Activated CD4-positive, alpha-beta T cell treated with anti-CD3 and anti-CD28 coated beads for 36 hours (primary cell): ENCODE results near the gene UBE3D. TPM values are rescaled to one million over a fixed set of nuclear protein-coding genes. Genes with fewer than 3 reads are reported as not detected.
"Not testable (repeated sequence)": the region's sequence is repeated elsewhere in the genome, so short reads cannot be mapped to it uniquely, and the experiment has no call there.

Experiments
- ATAC-seq: fragments of 200-7000 bp; cut with Tn5 transposase; one replicate; pipeline ENCODE4 v1.10.0; 2021; ENCODE audit warnings: mild to moderate bottlenecking, moderate library complexity
- CTCF ChIA-PET: fragments of 350-600 bp; sonication (Branson Sonifier 250); formaldehyde crosslinking; loops from one replicate; lab custom pipeline; 2021; ENCODE audit warnings: antibody characterized with exemption; lab: Charles Lee
- POLR2A ChIA-PET: fragments of 350-600 bp; sonication (Branson Sonifier 250); formaldehyde crosslinking; loops from one replicate; lab custom pipeline; 2021; ENCODE audit warnings: antibody characterized with exemption, inconsistent platforms; lab: Charles Lee
- DNase-seq: peaks from one replicate; pipeline ENCODE4 v3.0.0-alpha.2; 2020
- H3K27ac Mint-ChIP-seq: one replicate; pipeline ENCODE4 v1.8.0; 2021; ENCODE audit warnings: mixed read lengths
- H3K27me3 Mint-ChIP-seq: one replicate; pipeline ENCODE4 v1.8.0; 2021; ENCODE audit warnings: mixed read lengths
- H3K36me3 Mint-ChIP-seq: one replicate; pipeline ENCODE4 v1.8.0; 2021; ENCODE audit warnings: low read depth, mixed read lengths
- H3K4me1 Mint-ChIP-seq: one replicate; pipeline ENCODE4 v1.8.0; 2021; ENCODE audit warnings: mixed read lengths
- H3K4me3 Mint-ChIP-seq: one replicate; pipeline ENCODE4 v1.8.0; 2021; ENCODE audit warnings: mild to moderate bottlenecking, moderate library complexity, mixed read lengths
- H3K9me3 Mint-ChIP-seq: one replicate; pipeline ENCODE4 v1.8.0; 2021; ENCODE audit warnings: low read depth, mixed read lengths
- intact Hi-C, 2 experiments: fragments of 100-400 bp; cut with DNase I in 1 of 2; cut with micrococcal nuclease in 1 of 2; formaldehyde crosslinking; loops; one replicate each; pipeline versions ENCODE4 v1.14.2 to v1.15.1; 2022 to 2024; cut with DNase I, micrococcal nuclease
- total RNA-seq, 2 experiments: library from RNA; stranded (reverse); gene quantifications; one replicate each; pipeline ENCODE4 v1.2.3, GENCODE V29; 2021

UBE3D gene
- total RNA-seq, 2 experiments from 2014 or later = 6.5 to 7.1 TPM

DNA sequence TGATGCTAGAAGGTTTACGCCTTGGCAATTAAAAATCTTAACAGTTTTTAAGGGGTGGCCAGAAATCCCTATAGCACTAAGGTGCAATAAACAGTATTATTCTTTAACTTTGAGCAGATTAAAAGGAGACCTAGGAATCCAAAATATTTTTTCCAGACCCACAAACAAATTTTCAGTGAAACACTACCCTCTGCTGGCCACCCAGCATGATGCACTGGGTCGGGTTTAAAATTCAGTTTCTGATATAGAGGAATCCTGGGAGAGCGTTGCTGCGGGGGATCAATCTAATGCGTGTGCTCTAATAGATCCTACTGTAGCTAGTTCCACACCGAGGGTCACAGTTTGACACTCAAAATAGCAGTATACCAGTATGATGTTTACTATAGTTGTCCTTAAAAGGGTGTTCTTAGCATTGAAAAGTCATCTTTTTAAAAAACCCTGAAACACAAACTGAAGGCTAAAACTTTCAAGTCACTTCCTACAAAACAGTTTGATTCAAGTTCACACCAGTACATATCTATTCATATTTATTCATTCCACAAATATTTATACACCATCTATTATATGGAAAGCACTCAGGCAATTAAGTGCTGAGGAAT, 10.2 kb downstream of the UBE3D start:
- no peaks in the 10 kb centered on the region for H3K27me3 Mint-ChIP-seq
- ChIA-PET CTCF (interaction anchor here (1.2 to 6.5 kb wide), 3 partner anchors 11 to 784 kb away, joined by 4 to 48 read pairs (median 15); partner anchors contain the start of genes DOP1A and UBE3D), POLR2A (no interaction called here)
- H3K36me3 Mint-ChIP-seq = peaks cover 16% of the 10 kb centered on the region
- no peak overlapping the region for H3K4me3 Mint-ChIP-seq
- ATAC-seq (peak; percentile 53), DNase-seq (peak; percentile 56)
- no peak overlapping the region for H3K27ac Mint-ChIP-seq
- no peaks in the 10 kb centered on the region for H3K9me3 Mint-ChIP-seq
- intact Hi-C loops = loop anchor here (1.0 to 10.0 kb wide), 2 partner anchors 691 to 785 kb away; partner anchors contain the start of gene TPBG (in 1 of the 2)
- peaks cover 2% of the 10 kb centered on the region for H3K4me1 Mint-ChIP-seq

- Mint-ChIP-seq H3K27me3 (no peaks in the 10 kb centered on the region), H3K27ac (no peak overlapping the region), H3K4me3 (no peak overlapping the region), H3K36me3 (peaks cover 14% of the 10 kb centered on the region), H3K9me3 (no peaks in the 10 kb centered on the region), H3K4me1 (peaks cover 2% of the 10 kb centered on the region)
- ATAC-seq = no peak
- intact Hi-C loops = loop anchor here in 1 of 2 experiments (10.0 kb wide), 1 partner anchor 689 kb away; the partner anchor contains the start of gene TPBG
- no peak for DNase-seq
- ChIA-PET CTCF (interaction anchor here (0.5 to 6.5 kb wide), 3 partner anchors 12 to 969 kb away, joined by 3 to 48 read pairs (median 15); partner anchors contain the start of genes DOP1A and UBE3D), POLR2A (no interaction called here)
Observed at GRCh38 chr6:83053678-83054077, 12.0 kb downstream of the UBE3D start.

DNA sequence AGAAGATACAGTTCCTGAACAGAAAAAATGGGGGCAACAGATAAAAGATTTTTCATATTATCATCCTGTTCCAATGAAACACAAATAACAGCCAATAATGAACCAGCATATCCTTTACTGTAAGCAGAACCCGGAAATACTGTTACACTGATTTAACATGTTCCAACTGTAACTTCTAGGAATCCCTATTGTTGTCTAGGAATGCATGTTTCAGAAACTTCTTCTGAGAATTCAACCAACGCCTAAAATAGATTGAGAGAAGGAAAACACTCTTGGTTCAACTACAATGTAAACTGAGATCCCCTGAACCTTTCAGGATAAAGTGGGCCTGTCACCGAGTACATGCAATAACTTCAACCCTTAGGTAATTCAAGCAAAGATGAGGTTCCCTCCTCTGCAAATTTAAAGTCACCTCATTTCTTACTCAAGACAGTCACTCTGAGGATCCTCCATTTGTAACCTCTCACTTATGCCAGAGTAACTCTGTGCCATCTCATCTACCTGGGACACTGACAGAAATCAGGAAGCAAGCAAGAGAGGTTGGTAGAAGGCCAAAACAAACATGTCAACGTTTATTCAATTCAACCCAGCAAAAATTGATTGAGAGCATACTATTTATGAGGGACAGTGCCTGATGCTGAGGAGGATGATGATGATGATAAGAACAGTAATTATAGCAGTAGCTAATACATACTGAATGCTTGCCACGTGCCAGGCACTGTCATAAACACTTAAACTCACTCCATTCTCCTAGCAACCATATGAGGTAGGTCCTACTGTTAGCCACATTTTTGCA, 14.1 kb downstream of the UBE3D start:
- Mint-ChIP-seq H3K4me1 (peaks cover 2% of the 10 kb centered on the region), H3K9me3 (no peaks in the 10 kb centered on the region), H3K4me3 (no peak overlapping the region), H3K27me3 (no peaks in the 10 kb centered on the region), H3K36me3 (peaks cover 9% of the 10 kb centered on the region), H3K27ac (peak overlapping the region; percentile 5)
- CTCF ChIA-PET = interaction anchor here (0.6 to 6.5 kb wide), 3 partner anchors 15 to 349 kb away, joined by 3 to 48 read pairs (median 4); partner anchors contain the start of genes DOP1A and UBE3D
- no peak for ATAC-seq
- POLR2A ChIA-PET = no interaction called here
- no peak for DNase-seq
- intact Hi-C loops = loop anchor here in 1 of 2 experiments (10.0 kb wide), 1 partner anchor 687 kb away; the partner anchor contains the start of gene TPBG

GRCh38 chr6:83047065-83047754, 18.4 kb downstream of the UBE3D start:
- intact Hi-C loops = loop anchor here in 1 of 2 experiments (10.0 kb wide), 1 partner anchor 302 kb away; no protein-coding TSS in a partner anchor
- no peak for DNase-seq
- ChIA-PET CTCF (interaction anchor here (0.7 to 1.9 kb wide), 4 partner anchors 11 to 777 kb away, joined by 3 to 6 read pairs (median 3); partner anchors contain the start of gene UBE3D), POLR2A (interaction anchor here (0.7 kb wide), 1 partner anchor 141 kb away, joined by 3 read pairs; no protein-coding TSS in a partner anchor)
- H3K9me3 Mint-ChIP-seq = no peaks in the 10 kb centered on the region
- no peak overlapping the region for H3K27ac Mint-ChIP-seq
- H3K4me1 Mint-ChIP-seq = no peaks in the 10 kb centered on the region
- no peak overlapping the region for H3K4me3 Mint-ChIP-seq
- peaks cover 2% of the 10 kb centered on the region for H3K36me3 Mint-ChIP-seq
- no peaks in the 10 kb centered on the region for H3K27me3 Mint-ChIP-seq
- no peak for ATAC-seq

DNA sequence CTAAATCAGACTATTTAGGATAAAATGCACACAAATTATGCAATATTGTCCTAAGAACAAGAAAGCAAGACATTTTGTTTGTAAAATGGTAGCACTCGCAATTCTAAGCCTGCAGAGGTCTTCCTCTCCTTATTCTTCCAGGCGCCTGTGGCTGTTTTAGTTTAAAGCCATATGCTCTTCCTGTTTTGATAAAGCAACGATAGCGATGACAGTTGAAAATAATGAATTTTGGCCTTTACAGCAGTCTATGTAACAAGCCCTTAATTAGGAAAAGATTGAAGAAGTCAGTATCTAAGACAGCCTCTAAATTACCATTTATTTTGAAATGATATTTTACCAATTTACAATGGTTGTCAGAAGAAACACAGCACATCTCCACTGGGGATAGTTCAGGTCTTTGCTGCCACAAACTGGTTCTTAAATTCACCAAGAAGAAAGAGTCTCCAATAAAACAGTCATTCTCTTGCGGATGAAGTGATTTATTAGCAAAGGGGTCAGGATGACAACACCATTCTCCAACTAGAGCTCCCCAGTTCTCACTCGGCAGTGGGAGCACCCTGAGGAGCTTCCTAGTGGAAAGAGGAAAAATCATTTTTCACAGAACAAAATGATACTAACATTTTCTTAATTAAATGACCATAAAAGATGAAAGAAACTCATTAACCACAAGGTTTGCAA, 21.4 kb downstream of the UBE3D start:
- ChIA-PET POLR2A (interaction anchor here (0.6 kb wide), 1 partner anchor 315 kb away, joined by 3 read pairs; no protein-coding TSS in a partner anchor), CTCF (no interaction called here)
- no peaks in the 10 kb centered on the region for H3K4me1 Mint-ChIP-seq
- H3K4me3 Mint-ChIP-seq = no peak overlapping the region
- intact Hi-C loops = loop anchor here in 1 of 2 experiments (10.0 kb wide), 1 partner anchor 299 kb away; no protein-coding TSS in a partner anchor
- no peaks in the 10 kb centered on the region for H3K9me3 Mint-ChIP-seq
- H3K27me3 Mint-ChIP-seq = no peaks in the 10 kb centered on the region
- H3K27ac Mint-ChIP-seq = no peak overlapping the region
- ATAC-seq = no peak
- DNase-seq = no peak
- peaks cover 2% of the 10 kb centered on the region for H3K36me3 Mint-ChIP-seq

DNA sequence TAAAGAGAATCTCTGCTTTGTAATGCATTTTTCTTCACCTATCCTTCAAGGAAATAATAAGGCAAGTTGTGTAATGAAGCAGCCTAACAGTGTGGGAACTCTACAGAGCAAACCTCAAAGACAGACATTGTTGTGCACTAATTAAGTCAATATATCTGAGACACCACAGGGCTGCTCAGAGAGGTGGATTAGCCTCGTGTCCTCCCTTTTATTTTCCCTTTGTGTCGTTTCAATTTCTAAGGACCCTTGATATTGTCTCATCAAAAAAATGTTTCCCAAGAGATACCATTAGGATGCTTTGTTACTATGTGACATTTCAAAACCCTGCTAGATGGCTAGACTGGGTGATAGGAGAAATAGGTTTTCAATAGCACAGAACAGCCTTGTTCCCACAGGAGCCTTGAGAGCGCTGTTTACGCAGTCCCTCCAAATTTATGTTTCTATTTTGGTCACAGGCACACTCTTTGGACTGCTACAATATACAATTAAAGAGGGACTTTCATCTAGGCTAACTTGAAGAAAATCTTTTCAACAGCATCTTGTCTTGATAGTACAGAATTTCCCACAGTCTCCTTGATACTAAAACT, 23.1 kb downstream of the UBE3D start:
- Mint-ChIP-seq H3K4me1 (no peaks in the 10 kb centered on the region), H3K27ac (no peak overlapping the region), H3K27me3 (no peaks in the 10 kb centered on the region), H3K9me3 (no peaks in the 10 kb centered on the region), H3K36me3 (no peaks in the 10 kb centered on the region), H3K4me3 (no peak overlapping the region)
- ATAC-seq (no peak), DNase-seq (no peak)
- POLR2A ChIA-PET = no interaction called here
- CTCF ChIA-PET = no interaction called here
- intact Hi-C loops = loop anchor here in 1 of 2 experiments (10.0 kb wide), 1 partner anchor 298 kb away; no protein-coding TSS in a partner anchor

GRCh38 chr6:83038246-83038645, 27.4 kb downstream of the UBE3D start:
- POLR2A ChIA-PET = interaction anchor here (0.6 kb wide), 1 partner anchor 16 kb away, joined by 3 read pairs; no protein-coding TSS in a partner anchor
- Mint-ChIP-seq H3K27ac (no peak overlapping the region), H3K4me1 (no peaks in the 10 kb centered on the region), H3K36me3 (peaks cover 30% of the 10 kb centered on the region), H3K9me3 (peaks cover 3% of the 10 kb centered on the region), H3K27me3 (no peaks in the 10 kb centered on the region), H3K4me3 (no peak overlapping the region)
- intact Hi-C loops = no loop called here
- DNase-seq (no peak), ATAC-seq (no peak)
- CTCF ChIA-PET = interaction anchor here (1.6 kb wide), 1 partner anchor 19 kb away, joined by 4 read pairs; no protein-coding TSS in a partner anchor

DNA sequence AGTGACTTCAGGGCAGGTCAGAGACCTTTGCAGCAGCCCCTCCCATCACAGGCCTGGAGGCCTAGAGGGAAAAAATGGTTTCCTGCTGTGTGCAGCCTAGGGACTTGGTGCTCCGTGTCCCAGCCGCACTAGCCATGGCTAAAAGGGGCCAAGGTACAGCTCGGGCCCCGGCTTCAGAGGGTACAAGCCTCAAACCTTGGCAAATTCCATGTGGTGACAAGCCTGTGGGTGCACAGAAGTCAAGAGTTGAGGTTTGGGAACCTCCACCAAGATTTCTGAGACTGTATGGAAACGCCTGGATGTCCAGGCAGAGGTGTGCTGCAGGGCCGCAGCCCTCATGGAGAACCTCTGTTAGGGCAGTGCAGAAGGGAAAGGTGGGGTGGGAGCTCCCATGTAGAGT, 34.0 kb downstream of the UBE3D start:
- DNase-seq = no peak
- CTCF ChIA-PET = no interaction called here
- Mint-ChIP-seq H3K4me1 (no peaks in the 10 kb centered on the region), H3K9me3 (peaks cover 10% of the 10 kb centered on the region), H3K27me3 (no peaks in the 10 kb centered on the region), H3K4me3 (no peak overlapping the region), H3K36me3 (peaks cover 55% of the 10 kb centered on the region), H3K27ac (no peak overlapping the region)
- ATAC-seq = no peak
- intact Hi-C loops = no loop called here
- POLR2A ChIA-PET = no interaction called here

DNA sequence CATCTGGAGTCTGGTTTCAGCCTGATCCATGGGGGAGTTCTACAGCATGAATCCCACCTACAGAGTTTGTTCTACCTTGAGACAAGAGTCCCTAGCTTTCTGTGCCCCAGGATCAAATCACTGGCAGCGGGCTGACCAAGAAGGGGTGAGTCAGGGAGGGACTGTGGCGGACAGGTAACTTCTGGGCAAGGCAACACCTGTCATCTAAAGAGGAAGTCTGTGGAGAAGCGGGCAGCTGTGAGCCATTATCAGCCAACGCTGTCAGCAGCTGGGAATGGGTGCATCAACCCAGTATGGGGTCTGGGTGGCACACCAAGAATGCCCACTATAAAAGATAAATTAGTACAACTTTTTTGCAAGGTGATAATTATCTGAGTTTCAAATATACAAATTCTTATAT, 45.9 kb downstream of the UBE3D start:
- H3K4me1 Mint-ChIP-seq = no peaks in the 10 kb centered on the region
- H3K27ac Mint-ChIP-seq = no peak overlapping the region
- H3K4me3 Mint-ChIP-seq = no peak overlapping the region
- ATAC-seq (no peak), DNase-seq (no peak)
- no peaks in the 10 kb centered on the region for H3K27me3 Mint-ChIP-seq
- H3K36me3 Mint-ChIP-seq = peaks cover 56% of the 10 kb centered on the region
- POLR2A ChIA-PET = no interaction called here
- CTCF ChIA-PET = interaction anchor here (0.6 kb wide), 1 partner anchor 492 kb away, joined by 3 read pairs; no protein-coding TSS in a partner anchor
- H3K9me3 Mint-ChIP-seq = peaks cover 3% of the 10 kb centered on the region
- intact Hi-C loops = no loop called here

DNA sequence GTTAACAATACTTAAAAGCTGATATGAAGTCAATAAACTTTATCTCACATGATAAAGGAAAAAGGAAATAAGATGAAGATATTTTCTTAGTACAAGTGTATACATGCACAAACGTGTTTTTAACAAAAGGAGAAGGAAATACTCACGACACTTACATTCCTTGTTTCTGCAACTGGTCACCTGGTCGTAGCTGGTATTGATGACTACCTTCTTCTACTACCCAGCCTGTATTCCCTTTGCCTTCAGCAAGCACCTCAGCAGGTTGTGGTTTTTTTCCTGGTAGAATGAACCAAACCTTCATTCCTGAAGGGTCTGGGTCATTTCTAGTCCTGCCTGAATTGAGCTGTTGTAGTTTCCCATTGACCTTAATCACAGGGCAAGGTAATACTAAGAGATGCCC, 54.5 kb downstream of the UBE3D start:
- CTCF ChIA-PET = interaction anchor here (0.8 kb wide), 1 partner anchor 10 kb away, joined by 3 read pairs; no protein-coding TSS in a partner anchor
- POLR2A ChIA-PET, H3K27me3 Mint-ChIP-seq, intact Hi-C loops, H3K27ac Mint-ChIP-seq, H3K4me3 Mint-ChIP-seq, H3K9me3 Mint-ChIP-seq, DNase-seq, ATAC-seq: not testable (repeated sequence)
- peaks cover 38% of the 10 kb centered on the region for H3K36me3 Mint-ChIP-seq
- H3K4me1 Mint-ChIP-seq = peaks cover 11% of the 10 kb centered on the region
